Fibroblast of mammary gland (primary cell): ENCODE data around the gene PRPSAP1.
A peak's percentile ranks its signal among the peaks of the same experiment; 100 is the strongest.
"Not testable (repeated sequence)": the region's sequence is repeated elsewhere in the genome, so short reads cannot be mapped to it uniquely, and the experiment has no call there.

Source experiments
- DNase-seq: peaks from one replicate; pipeline ENCODE4 v3.0.0-alpha.2; 2010; ENCODE audit warnings: low read depth
- H3K4me3 ChIP-seq: 2 replicates; pipeline ENCODE4 v1.5.1; 2011; ENCODE audit warnings: low read depth, mild to moderate bottlenecking, low read length, moderate library complexity; ENCODE audit not compliant: control insufficient read depth
- TF ChIP-seq, protein P1 (sequence below): conservative IDR thresholded peaks from 2 replicates; pipeline ENCODE4 v1.5.1; 2011; ENCODE audit warnings: low read depth, low read length, inconsistent platforms; ENCODE audit not compliant: control insufficient read depth, insufficient read depth

PRPSAP1 gene

DNA sequence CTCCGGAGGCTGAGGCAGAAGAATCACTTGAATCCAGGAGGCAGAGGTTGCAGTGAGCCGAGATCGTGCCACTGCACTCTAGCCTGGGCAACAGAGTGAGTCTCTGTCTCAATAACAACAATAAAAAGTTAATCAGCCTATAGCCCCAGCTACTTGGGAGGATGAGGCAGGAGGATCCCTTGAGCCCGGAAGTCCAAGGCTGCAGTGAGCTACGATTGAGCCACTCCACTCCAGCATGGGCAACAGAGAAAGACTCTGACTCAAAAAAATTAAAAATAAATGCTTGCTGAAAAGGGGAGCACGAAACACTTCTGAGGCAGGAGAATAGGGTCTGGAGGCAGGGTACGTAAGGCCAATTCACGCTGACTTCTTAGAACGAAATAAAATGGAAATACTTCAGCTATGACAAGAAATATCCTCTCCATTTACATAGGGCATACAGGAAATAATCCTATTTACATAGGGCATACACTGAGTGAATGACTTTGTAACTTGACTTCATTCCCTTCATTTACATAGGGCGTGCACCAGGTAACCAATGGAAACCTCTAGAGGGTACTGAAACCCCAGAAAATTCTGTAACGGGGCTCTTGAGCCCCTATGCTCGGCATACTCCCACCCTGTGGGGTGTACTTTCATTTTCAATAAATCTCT, 3.2 kb upstream of the PRPSAP1 start:
- TF ChIP-seq, protein P1, sequence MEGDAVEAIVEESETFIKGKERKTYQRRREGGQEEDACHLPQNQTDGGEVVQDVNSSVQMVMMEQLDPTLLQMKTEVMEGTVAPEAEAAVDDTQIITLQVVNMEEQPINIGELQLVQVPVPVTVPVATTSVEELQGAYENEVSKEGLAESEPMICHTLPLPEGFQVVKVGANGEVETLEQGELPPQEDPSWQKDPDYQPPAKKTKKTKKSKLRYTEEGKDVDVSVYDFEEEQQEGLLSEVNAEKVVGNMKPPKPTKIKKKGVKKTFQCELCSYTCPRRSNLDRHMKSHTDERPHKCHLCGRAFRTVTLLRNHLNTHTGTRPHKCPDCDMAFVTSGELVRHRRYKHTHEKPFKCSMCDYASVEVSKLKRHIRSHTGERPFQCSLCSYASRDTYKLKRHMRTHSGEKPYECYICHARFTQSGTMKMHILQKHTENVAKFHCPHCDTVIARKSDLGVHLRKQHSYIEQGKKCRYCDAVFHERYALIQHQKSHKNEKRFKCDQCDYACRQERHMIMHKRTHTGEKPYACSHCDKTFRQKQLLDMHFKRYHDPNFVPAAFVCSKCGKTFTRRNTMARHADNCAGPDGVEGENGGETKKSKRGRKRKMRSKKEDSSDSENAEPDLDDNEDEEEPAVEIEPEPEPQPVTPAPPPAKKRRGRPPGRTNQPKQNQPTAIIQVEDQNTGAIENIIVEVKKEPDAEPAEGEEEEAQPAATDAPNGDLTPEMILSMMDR = no peak
- no peak for DNase-seq
- H3K4me3 ChIP-seq = no peak overlapping the region

DNA sequence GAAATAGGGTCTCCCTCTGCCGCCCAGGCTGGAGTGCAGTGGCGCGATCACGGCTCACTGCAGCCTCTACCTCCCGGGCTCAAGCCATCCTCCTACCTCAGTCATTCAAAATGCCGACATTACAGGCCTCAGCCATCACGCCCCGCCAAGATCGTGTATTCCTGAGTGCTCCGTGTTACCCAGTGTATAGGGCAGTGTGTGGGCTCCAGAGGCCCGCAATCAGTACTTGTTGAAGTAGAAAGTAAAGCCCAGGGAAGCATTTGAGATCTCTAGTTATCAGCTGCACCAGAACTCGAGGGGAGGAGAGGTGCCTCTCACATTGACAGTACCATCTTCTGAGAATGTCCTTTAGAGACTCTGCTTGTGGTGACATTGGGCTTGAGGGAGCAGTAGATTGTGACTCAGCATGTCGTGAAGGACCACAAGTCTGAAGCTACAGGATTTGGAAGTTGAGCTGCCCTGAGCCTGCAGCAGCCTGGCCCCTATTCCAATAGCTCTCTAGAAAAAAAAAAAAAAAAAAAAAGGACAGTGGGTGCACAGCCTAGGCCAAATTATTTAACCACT, 1.1 kb upstream of the PRPSAP1 start:
- DNase-seq = no peak

DNA sequence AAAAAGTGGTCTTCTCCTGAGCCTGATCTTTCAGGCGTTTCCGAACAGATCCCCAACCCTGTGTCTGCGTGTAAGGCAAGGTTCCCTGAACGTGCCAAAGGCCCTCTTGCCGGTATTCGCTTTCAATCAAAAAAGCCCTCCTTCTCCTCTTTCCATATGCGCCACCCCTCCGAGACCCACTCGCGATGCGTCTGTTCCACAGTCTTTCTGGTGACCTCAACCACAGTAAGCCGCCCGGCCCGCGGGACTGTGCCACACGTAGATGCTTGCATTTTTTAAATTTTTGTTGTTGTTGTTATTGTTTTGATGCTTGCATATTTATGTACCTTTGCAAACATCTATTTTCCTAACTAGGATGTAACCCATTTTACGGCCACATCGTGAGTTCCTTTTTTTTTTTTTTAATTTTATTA, 607 bp upstream of the PRPSAP1 start:
- TF ChIP-seq, protein P1 = no peak
- no peak for DNase-seq
- H3K4me3 ChIP-seq = peak overlapping the region; percentile 78

More for the DNA sequence above, 1.1 kb upstream of the PRPSAP1 start:
- no peak overlapping the region for H3K4me3 ChIP-seq
- TF ChIP-seq, protein P1 = no peak

DNA sequence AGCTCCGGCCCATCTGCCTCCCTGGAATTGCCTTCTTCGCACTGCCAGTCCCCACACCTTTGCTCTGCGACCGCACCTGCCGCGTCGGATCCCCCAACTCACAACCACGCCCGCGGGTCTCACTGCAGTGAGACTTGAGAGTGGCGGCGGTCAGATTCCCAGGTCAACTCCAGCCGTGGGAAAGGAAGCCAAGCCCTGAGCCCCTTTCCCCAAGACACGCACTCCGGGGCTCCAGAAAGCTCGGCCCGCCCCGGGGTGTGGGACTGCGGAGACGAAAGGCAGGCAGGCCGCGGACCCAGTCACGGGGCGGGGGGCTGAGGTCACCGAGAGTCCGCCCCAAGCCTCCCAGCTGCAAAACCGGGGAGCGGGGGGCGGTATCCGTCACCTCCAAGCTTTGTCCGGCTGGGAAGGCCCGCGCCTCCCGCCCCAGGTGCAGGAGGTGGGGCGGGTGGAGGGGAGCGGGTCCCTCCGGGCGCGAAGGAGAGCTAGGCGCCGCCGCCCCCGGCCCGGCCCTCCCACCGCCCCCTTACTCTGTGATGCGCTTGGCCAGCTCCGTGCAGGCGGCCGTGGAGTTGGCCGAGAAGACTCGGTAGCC, 615 bp downstream of the PRPSAP1 start:
- TF ChIP-seq, protein P1 = no peak
- peak overlapping the region; percentile 78 for H3K4me3 ChIP-seq
- DNase-seq = no peak

DNA sequence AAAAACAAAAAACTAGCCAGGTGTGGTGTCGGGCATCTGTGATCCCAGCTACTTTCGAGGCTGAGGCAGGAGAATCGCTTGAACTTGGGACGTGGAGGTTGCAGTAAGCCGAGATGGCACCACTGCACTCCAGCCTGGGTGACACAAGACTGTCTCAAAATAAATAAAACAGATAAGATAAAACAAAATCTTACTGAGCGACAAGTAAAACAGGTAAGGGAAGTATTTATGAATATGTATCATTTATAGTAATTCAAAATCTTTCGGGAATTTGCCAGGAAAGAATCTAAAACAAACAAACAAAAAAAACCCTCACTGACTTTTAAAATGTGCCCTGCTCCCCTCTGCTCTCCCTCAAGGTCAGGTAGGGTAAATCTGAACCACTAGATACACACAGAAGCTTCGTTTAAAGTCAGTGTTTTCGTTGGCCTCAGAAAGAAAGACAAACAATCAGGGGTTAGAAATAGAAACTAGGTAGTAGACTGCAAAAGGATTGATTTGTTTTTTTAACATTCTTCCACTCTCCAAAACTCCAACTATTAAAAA, 2.1 kb downstream of the PRPSAP1 start:
- no peak overlapping the region for H3K4me3 ChIP-seq
- DNase-seq = no peak
- TF ChIP-seq, protein P1 = no peak

DNA sequence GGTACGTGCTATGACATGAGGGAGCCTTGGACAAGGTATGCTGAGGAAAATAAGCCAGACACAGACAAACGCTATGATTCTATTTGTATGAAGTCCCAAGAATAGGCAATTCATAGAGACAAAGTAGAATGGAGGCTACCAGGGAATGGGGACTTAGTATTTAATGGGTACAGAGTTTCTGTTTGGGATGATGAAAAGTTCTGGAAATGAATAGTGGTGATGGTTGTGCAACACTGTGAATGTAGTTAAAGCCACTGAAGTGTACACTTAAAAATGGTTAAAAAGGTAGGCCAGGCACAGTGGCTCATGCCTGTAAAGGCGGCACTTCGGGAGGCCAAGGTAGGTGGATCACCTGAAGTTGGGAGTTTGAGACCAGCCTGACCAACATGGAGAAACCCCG, 3.3 kb downstream of the PRPSAP1 start:
- DNase-seq = no peak
- TF ChIP-seq, protein P1 = no peak
- H3K4me3 ChIP-seq = no peak overlapping the region

DNA sequence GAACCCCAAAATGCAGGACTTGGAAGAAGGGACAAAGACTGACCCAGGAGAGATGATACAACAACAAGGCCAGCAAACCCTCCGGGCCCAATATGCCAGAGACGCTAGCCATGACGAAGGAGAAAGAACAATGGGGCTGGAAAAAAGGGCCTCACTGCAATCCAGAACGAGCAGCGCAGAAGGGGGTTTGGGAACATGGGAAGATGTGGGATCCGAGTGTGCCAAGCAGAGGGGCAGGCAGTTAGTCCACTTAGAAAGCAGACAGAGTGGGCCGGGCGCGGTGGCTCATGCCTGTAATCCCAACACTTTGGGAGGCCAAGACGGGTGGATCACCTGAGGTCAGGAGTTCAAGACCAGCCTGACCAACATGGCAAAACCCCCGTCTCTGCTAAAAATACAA, 6.8 kb downstream of the PRPSAP1 start:
- H3K4me3 ChIP-seq, DNase-seq: not testable (repeated sequence)
